Measurements from ENCODE around the gene LLGL2.

LLGL2 gene

DNA sequence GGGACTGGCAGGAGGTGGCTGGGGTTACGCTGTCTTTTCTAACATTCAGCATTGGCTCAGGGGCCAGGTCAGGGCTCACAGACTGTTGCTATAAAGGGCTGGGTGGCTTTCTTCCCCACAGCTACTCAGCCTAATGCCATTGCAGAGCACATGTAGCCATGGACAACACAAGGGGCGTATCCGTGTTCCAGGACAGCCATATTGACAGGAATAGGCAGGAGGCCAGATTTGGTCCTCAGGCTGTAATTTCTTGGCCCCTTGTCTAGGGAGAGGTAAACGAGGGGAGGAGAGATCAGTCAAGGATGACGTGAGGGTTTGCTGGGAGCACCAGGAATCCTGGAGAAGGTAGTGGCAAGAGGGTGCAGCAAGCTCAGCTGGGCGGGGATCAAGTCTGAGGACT lies 40.9 kb downstream of the LLGL2 start:
- H3K4me1 ChIP-seq (ENCODE audit: control insufficient read depth in 1 of 2, insufficient read depth in 1 of 2, low read depth in 1 of 2, low read length in 1 of 2), result peaks cover 6 to 9% of the 10 kb centered on the region in 2 experiments
- no peak overlapping the region for H3K27ac ChIP-seq
- no peaks in the 10 kb centered on the region for H3K9me3 ChIP-seq
- H3K36me3 ChIP-seq, result no peaks in the 10 kb centered on the region
- no peak overlapping the region for H3K4me3 ChIP-seq (ENCODE audit: low read depth in 1 of 2, low read length in 1 of 2)
- H3K27me3 ChIP-seq, result no peaks in the 10 kb centered on the region
- TF ChIP-seq, protein P1, sequence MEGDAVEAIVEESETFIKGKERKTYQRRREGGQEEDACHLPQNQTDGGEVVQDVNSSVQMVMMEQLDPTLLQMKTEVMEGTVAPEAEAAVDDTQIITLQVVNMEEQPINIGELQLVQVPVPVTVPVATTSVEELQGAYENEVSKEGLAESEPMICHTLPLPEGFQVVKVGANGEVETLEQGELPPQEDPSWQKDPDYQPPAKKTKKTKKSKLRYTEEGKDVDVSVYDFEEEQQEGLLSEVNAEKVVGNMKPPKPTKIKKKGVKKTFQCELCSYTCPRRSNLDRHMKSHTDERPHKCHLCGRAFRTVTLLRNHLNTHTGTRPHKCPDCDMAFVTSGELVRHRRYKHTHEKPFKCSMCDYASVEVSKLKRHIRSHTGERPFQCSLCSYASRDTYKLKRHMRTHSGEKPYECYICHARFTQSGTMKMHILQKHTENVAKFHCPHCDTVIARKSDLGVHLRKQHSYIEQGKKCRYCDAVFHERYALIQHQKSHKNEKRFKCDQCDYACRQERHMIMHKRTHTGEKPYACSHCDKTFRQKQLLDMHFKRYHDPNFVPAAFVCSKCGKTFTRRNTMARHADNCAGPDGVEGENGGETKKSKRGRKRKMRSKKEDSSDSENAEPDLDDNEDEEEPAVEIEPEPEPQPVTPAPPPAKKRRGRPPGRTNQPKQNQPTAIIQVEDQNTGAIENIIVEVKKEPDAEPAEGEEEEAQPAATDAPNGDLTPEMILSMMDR (IDR thresholded peaks at IDR 0.05), result no peak

DNA sequence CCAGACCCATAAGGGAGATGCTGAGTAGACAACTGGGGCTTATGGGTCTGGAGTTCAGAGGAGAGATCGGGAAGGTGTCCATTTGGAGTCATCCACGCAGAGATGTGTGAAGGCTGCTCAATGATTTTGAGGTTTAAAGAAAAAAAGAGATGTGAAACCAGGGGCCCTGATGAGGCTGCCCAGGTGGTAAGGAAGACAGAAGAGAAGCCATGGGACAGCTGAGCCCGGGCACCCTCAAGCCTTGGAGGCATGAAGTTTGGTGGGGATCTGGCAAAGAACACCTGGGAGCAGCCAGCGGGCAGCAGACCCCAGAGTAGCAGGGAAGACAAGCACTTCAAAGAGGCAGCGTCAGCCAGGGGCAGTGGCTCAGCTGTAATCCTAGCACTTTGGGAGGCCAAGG lies 41.3 kb downstream of the LLGL2 start:
- no peaks in the 10 kb centered on the region for H3K27me3 ChIP-seq
- H3K36me3 ChIP-seq, result no peaks in the 10 kb centered on the region
- TF ChIP-seq, protein P1 (IDR thresholded peaks at IDR 0.05), result no peak
- H3K9me3 ChIP-seq, result no peaks in the 10 kb centered on the region
- H3K4me3 ChIP-seq (ENCODE audit: low read depth in 1 of 2, low read length in 1 of 2), result no peak overlapping the region
- peaks cover 9 to 13% of the 10 kb centered on the region in 2 experiments for H3K4me1 ChIP-seq (ENCODE audit: control insufficient read depth in 1 of 2, insufficient read depth in 1 of 2, low read depth in 1 of 2, low read length in 1 of 2)
- no peak overlapping the region for H3K27ac ChIP-seq

DNA sequence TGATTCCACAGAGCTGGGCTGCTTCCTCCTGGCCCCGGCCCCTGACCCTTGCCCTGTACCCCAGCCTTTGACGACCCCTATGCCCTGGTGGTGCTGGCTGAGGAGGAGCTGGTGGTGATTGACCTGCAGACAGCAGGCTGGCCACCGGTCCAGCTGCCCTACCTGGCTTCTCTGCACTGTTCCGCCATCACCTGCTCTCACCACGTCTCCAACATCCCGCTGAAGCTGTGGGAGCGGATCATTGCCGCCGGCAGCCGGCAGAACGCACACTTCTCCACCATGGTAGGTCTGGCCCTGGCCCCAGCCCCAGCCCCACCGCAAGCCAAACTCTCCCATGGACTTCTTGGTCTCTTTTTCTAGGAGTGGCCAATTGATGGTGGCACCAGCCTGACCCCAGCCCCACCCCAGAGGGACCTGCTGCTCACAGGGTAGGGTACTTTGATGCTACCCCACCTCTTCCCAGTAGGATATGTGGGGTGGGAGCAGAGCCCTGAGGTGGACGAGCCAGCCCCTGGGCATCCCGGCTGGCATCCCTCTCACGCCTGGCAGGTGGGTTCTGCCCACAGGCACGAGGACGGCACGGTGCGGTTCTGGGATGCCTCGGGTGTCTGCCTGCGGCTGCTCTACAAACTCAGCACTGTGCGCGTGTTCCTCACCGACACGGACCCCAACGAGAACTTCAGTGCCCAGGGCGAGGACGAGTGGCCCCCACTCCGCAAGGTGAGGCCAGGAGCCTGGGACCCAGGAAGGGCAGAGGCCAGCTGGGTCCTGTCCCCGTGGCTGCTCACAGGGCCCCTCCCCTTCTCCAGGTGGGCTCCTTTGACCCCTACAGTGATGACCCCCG lies 43.1 kb downstream of the LLGL2 start:
- H3K36me3 ChIP-seq, result no peaks in the 10 kb centered on the region
- TF ChIP-seq, protein P1 (IDR thresholded peaks at IDR 0.05), result no peak
- H3K27me3 ChIP-seq, result no peaks in the 10 kb centered on the region

DNA sequence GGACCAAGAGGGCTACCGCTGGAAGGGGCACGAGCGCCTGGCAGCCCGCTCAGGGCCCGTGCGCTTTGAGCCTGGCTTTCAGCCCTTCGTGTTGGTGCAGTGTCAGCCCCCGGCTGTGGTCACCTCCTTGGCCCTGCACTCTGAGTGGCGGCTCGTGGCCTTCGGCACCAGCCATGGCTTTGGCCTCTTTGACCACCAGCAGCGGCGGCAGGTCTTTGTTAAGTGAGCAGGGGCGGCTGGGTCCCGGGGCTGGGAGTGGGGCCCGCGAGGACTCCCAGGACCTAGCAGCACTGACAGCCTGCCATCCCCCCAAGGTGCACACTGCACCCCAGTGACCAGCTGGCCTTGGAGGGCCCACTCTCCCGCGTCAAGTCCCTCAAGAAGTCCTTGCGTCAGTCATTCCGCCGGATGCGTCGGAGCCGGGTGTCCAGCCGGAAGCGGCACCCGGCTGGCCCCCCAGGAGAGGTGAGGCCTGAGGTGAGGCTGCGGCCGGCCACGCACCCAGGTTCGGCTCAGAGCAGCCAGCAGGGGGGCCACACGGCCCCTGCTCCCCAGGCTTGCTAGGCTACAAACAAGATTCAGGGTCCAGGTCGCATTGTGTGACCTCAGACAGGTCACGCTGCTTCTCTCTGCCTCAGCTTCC lies 44.7 kb downstream of the LLGL2 start:
- H3K9me3 ChIP-seq, result no peaks in the 10 kb centered on the region
- peaks cover 9 to 13% of the 10 kb centered on the region in 2 experiments for H3K4me1 ChIP-seq (ENCODE audit: control insufficient read depth in 1 of 2, insufficient read depth in 1 of 2, low read depth in 1 of 2, low read length in 1 of 2)
- H3K4me3 ChIP-seq (ENCODE audit: low read depth in 1 of 2, low read length in 1 of 2), result no peak overlapping the region
- no peak overlapping the region for H3K27ac ChIP-seq
- H3K27me3 ChIP-seq, result no peaks in the 10 kb centered on the region
- TF ChIP-seq, protein P1 (IDR thresholded peaks at IDR 0.05), result no peak
- H3K36me3 ChIP-seq, result no peaks in the 10 kb centered on the region

More for the DNA sequence above, 43.1 kb downstream of the LLGL2 start:
- Histone ChIP-seq H3K4me1 (ENCODE audit: control insufficient read depth in 1 of 2, insufficient read depth in 1 of 2, low read depth in 1 of 2, low read length in 1 of 2) (peaks cover 9 to 13% of the 10 kb centered on the region in 2 experiments), H3K9me3 (no peaks in the 10 kb centered on the region), H3K4me3 (ENCODE audit: low read depth in 1 of 2, low read length in 1 of 2) (no peak overlapping the region), H3K27ac (no peak overlapping the region)

GRCh38 chr17:75570772-75571171 lies 45.3 kb downstream of the LLGL2 start:
- Histone ChIP-seq H3K9me3 (no peaks in the 10 kb centered on the region), H3K27me3 (no peaks in the 10 kb centered on the region), H3K36me3 (no peaks in the 10 kb centered on the region), H3K4me3 (ENCODE audit: low read depth in 1 of 2, low read length in 1 of 2) (no peak overlapping the region), H3K27ac (peak overlapping the region; percentile 71), H3K4me1 (ENCODE audit: control insufficient read depth in 1 of 2, insufficient read depth in 1 of 2, low read depth in 1 of 2, low read length in 1 of 2) (peaks cover 9 to 13% of the 10 kb centered on the region in 2 experiments)
- TF ChIP-seq, protein P1 (IDR thresholded peaks at IDR 0.05), result no peak
